Measurements from ENCODE around the gene C1QTNF8. TPM values are rescaled to one million over a fixed set of nuclear protein-coding genes. Genes with fewer than 3 reads are reported as not detected.

C1QTNF8 gene
- total RNA-seq, 1 donor: not detected

- Histone ChIP-seq H3K27ac (ENCODE audit: low read depth, low read length) (no peak overlapping the region), H3K36me3 (ENCODE audit: insufficient read depth, low read length) (no peaks in the 10 kb centered on the region), H3K27me3 (ENCODE audit: insufficient read depth, low read length) (peaks cover 20% of the 10 kb centered on the region), H2AFZ (ENCODE audit: low read length) (no peak overlapping the region), H3K79me2 (ENCODE audit: insufficient read depth, low read length) (no peaks in the 10 kb centered on the region), H3K4me1 (ENCODE audit: insufficient read depth, low read length) (no peaks in the 10 kb centered on the region), H3K4me3 (ENCODE audit: insufficient read depth, low read length) (no peak overlapping the region), H3K4me2 (ENCODE audit: insufficient read depth, low read length) (no peak overlapping the region), H4K20me1 (ENCODE audit: insufficient read depth, low read length) (no peaks in the 10 kb centered on the region), H3K9me3 (ENCODE audit: low read depth, low read length) (no peaks in the 10 kb centered on the region)
- TF ChIP-seq, protein P1, sequence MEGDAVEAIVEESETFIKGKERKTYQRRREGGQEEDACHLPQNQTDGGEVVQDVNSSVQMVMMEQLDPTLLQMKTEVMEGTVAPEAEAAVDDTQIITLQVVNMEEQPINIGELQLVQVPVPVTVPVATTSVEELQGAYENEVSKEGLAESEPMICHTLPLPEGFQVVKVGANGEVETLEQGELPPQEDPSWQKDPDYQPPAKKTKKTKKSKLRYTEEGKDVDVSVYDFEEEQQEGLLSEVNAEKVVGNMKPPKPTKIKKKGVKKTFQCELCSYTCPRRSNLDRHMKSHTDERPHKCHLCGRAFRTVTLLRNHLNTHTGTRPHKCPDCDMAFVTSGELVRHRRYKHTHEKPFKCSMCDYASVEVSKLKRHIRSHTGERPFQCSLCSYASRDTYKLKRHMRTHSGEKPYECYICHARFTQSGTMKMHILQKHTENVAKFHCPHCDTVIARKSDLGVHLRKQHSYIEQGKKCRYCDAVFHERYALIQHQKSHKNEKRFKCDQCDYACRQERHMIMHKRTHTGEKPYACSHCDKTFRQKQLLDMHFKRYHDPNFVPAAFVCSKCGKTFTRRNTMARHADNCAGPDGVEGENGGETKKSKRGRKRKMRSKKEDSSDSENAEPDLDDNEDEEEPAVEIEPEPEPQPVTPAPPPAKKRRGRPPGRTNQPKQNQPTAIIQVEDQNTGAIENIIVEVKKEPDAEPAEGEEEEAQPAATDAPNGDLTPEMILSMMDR (IDR thresholded peaks at IDR 0.05; ENCODE audit: extremely low read depth, low read depth, low read length): no peak
- no peak for DNase-seq (ENCODE audit: insufficient read length, low spot score, missing footprints)
These were observed 44.6 kb upstream of the C1QTNF8 start for GRCh38 chr16:1140582-1141162.

DNA sequence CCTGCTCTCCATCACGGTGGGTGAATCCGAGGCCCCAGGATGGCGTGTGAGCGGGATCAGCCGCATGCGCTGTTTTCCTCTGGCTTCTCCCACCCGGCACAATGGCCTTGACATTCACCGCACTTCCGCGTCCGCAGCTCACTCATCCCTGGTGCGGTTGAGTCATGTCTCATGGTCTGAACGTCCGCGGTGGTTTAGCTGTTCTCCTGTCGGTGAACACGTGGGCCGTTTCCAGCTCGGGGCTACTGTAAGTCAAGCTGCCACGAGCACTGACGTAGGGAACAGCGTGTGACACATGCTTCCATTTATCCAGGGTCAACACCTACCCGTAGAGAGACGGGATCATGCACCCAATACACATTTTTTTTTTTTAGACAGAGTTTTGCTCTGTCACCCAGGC is 41.6 kb upstream of the C1QTNF8 start:
- DNase-seq (ENCODE audit: insufficient read length, low spot score, missing footprints): no peak
- Histone ChIP-seq H3K27me3 (ENCODE audit: insufficient read depth, low read length) (peaks cover 9% of the 10 kb centered on the region), H3K9me3 (ENCODE audit: low read depth, low read length) (no peaks in the 10 kb centered on the region), H3K27ac (ENCODE audit: low read depth, low read length) (no peak overlapping the region), H3K4me1 (ENCODE audit: insufficient read depth, low read length) (no peaks in the 10 kb centered on the region), H3K36me3 (ENCODE audit: insufficient read depth, low read length) (no peaks in the 10 kb centered on the region), H3K79me2 (ENCODE audit: insufficient read depth, low read length) (no peaks in the 10 kb centered on the region), H3K4me3 (ENCODE audit: insufficient read depth, low read length) (no peak overlapping the region), H4K20me1 (ENCODE audit: insufficient read depth, low read length) (no peaks in the 10 kb centered on the region), H2AFZ (ENCODE audit: low read length) (no peak overlapping the region), H3K4me2 (ENCODE audit: insufficient read depth, low read length) (no peak overlapping the region)
- TF ChIP-seq, protein P1 (IDR thresholded peaks at IDR 0.05; ENCODE audit: extremely low read depth, low read depth, low read length): no peak

DNA sequence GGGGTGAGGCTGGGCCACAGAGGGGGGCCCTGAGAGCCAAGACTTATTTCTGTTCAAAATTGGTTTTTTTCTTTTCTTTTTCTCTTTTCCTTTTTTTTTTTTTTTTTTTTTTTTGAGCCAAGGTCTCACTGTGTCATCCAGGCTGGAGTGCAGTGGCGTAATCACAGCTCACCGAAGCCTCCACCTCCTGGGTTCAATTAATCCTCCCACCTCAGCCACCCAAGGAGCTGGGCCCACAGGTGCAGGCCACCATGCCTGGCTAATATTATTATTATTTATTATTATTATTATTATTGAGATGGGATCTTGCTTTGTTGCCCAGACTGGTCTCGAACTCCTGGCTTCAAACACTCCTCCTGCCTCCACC is 39.4 kb upstream of the C1QTNF8 start:
- no peak for DNase-seq (ENCODE audit: insufficient read length, low spot score, missing footprints)
- Histone ChIP-seq H3K27me3 (ENCODE audit: insufficient read depth, low read length) (peaks cover 6% of the 10 kb centered on the region), H3K79me2 (ENCODE audit: insufficient read depth, low read length) (no peaks in the 10 kb centered on the region), H3K4me3 (ENCODE audit: insufficient read depth, low read length) (no peak overlapping the region), H4K20me1 (ENCODE audit: insufficient read depth, low read length) (no peaks in the 10 kb centered on the region), H3K4me2 (ENCODE audit: insufficient read depth, low read length) (no peak overlapping the region), H3K36me3 (ENCODE audit: insufficient read depth, low read length) (no peaks in the 10 kb centered on the region), H3K9me3 (ENCODE audit: low read depth, low read length) (no peaks in the 10 kb centered on the region), H2AFZ (ENCODE audit: low read length) (no peak overlapping the region), H3K4me1 (ENCODE audit: insufficient read depth, low read length) (no peaks in the 10 kb centered on the region), H3K27ac (ENCODE audit: low read depth, low read length) (no peak overlapping the region)
- TF ChIP-seq, protein P1 (IDR thresholded peaks at IDR 0.05; ENCODE audit: extremely low read depth, low read depth, low read length): no peak

- no peak overlapping the region for H3K4me3 ChIP-seq (ENCODE audit: insufficient read depth, low read length)
- no peaks in the 10 kb centered on the region for H3K79me2 ChIP-seq (ENCODE audit: insufficient read depth, low read length)
- H3K4me2 ChIP-seq (ENCODE audit: insufficient read depth, low read length): no peak overlapping the region
- no peaks in the 10 kb centered on the region for H3K36me3 ChIP-seq (ENCODE audit: insufficient read depth, low read length)
- no peaks in the 10 kb centered on the region for H3K9me3 ChIP-seq (ENCODE audit: low read depth, low read length)
- H4K20me1 ChIP-seq (ENCODE audit: insufficient read depth, low read length): no peaks in the 10 kb centered on the region
- no peak overlapping the region for H3K27ac ChIP-seq (ENCODE audit: low read depth, low read length)
- no peaks in the 10 kb centered on the region for H3K4me1 ChIP-seq (ENCODE audit: insufficient read depth, low read length)
- H3K27me3 ChIP-seq (ENCODE audit: insufficient read depth, low read length): peaks cover 3% of the 10 kb centered on the region
- no peak for DNase-seq (ENCODE audit: insufficient read length, low spot score, missing footprints)
- H2AFZ ChIP-seq (ENCODE audit: low read length): no peak overlapping the region
- TF ChIP-seq, protein P1 (IDR thresholded peaks at IDR 0.05; ENCODE audit: extremely low read depth, low read depth, low read length): no peak
These were observed 38.9 kb upstream of the C1QTNF8 start for GRCh38 chr16:1134776-1135458.
